ENCODE measurements around the gene PHKG2. TPM values are rescaled to one million over a fixed set of nuclear protein-coding genes. Genes with fewer than 3 reads are reported as not detected.

Gene PHKG2
- total RNA-seq, 4 donors from 2014 or later: 25.2 to 34.0 (median 29.4) TPM

DNA sequence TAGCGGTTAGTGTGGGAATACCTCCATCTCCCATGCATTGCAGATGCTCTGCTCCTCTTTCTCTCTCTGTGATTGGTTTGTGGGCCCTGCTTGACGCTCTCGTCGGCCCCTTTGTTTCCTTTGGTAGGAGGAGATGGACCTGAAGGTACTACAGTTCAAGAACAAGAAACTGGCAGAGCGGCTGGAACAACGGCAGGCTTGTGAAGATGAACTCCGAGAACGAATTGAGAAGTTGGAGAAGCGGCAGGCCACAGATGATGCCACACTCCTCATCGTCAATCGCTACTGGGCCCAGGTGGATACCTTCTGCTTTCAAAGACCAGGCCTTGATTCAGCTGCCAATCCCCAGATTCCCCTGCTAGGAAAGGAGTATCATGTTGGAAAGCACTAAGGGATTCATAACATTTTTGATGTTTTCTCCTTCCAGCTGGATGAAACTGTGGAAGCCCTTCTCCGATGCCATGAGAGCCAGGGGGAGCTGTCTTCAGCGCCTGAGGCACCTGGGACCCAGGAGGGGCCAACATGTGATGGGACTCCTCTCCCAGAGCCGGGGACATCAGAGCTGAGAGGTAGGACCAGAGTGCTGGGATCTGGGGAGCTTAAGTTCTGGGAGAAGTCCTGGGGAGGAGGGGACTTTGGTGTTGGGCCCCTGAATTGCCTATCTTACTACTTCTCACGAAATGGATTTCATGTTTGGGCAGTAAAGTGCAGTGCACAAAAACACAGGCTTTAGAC, 14.9 kb downstream of the PHKG2 start:
- ATAC-seq (ENCODE audit: low FRiP score): no peak
- no peak for DNase-seq (ENCODE audit: low spot score)
- TF ChIP-seq, protein P1, sequence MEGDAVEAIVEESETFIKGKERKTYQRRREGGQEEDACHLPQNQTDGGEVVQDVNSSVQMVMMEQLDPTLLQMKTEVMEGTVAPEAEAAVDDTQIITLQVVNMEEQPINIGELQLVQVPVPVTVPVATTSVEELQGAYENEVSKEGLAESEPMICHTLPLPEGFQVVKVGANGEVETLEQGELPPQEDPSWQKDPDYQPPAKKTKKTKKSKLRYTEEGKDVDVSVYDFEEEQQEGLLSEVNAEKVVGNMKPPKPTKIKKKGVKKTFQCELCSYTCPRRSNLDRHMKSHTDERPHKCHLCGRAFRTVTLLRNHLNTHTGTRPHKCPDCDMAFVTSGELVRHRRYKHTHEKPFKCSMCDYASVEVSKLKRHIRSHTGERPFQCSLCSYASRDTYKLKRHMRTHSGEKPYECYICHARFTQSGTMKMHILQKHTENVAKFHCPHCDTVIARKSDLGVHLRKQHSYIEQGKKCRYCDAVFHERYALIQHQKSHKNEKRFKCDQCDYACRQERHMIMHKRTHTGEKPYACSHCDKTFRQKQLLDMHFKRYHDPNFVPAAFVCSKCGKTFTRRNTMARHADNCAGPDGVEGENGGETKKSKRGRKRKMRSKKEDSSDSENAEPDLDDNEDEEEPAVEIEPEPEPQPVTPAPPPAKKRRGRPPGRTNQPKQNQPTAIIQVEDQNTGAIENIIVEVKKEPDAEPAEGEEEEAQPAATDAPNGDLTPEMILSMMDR (IDR thresholded peaks at IDR 0.05): no peak

- no peak for DNase-seq (ENCODE audit: low spot score)
- no peak for ATAC-seq (ENCODE audit: low FRiP score)
- TF ChIP-seq, protein P1 (IDR thresholded peaks at IDR 0.05): no peak
Measured at GRCh38 chr16:30764086-30764485, 15.9 kb downstream of the PHKG2 start.

GRCh38 chr16:30764816-30765465, 16.7 kb downstream of the PHKG2 start:
- TF ChIP-seq, protein P1 (IDR thresholded peaks at IDR 0.05): no peak
- DNase-seq (ENCODE audit: low spot score): no peak
- ATAC-seq (ENCODE audit: low FRiP score): no peak

- TF ChIP-seq, protein P1 (IDR thresholded peaks at IDR 0.05): no peak
- DNase-seq (ENCODE audit: low spot score) (no peak), ATAC-seq (ENCODE audit: low FRiP score) (no peak)
Measured at GRCh38 chr16:30766206-30766932, 18.1 kb downstream of the PHKG2 start.

DNA sequence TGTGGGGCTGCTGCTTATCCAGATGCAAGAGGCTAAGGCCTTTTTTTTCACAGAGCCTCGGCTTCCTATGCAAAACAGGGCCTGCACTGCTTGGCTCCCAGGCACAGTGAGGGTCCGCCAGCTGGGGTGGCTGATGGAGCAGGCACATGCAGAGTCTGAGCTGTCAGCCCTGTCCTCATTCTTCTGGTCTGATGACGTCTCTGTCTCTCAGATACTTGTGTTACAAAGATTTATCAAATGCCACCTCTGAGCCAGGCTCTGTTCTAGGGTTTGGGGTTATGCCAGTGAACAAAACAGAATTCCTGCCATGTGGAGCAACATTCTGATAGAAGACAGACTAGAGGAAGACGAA, 18.7 kb downstream of the PHKG2 start:
- DNase-seq (ENCODE audit: low spot score) (no peak), ATAC-seq (ENCODE audit: low FRiP score) (no peak)
- TF ChIP-seq, protein P1 (IDR thresholded peaks at IDR 0.05): no peak

DNA sequence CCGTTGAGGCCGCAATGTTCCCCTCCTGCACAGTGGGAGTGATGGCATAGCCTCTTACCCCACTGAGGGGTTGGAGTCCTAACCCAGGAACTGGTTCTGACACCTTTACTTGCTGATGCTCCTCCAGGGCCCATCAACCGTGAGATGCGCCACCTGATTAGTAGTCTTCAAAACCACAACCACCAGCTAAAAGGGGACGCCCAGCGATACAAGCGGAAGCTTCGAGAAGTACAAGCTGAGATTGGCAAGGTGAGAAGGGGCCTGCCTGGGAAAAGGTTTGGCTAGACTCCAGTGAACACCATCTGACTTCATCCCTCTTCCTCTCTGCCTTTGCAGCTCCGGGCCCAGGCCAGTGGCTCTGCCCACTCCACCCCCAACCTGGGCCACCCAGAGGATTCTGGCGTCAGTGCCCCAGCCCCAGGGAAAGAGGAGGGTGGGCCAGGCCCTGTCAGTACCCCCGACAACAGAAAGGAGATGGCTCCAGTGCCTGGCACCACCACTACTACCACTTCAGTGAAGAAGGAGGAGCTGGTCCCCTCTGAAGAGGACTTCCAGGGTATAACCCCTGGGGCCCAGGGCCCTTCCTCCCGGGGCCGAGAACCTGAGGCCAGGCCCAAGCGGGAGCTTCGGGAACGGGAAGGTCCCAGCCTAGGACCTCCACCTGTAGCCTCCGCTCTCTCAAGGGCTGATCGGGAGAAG, 19.7 kb downstream of the PHKG2 start:
- DNase-seq (ENCODE audit: low spot score) (no peak), ATAC-seq (ENCODE audit: low FRiP score) (no peak)

More for the DNA sequence above, 19.7 kb downstream of the PHKG2 start:
- TF ChIP-seq, protein P1 (IDR thresholded peaks at IDR 0.05): no peak

Measured in omental fat pad (tissue), 4 donors.